SK-N-SH (cell line): Measurements from ENCODE around the gene PTN. TPM values are rescaled to one million over a fixed set of nuclear protein-coding genes. Genes with fewer than 3 reads are reported as not detected.

Experiments used
- CTCF ChIA-PET: fragments of 300-600, 350-600 bp; formaldehyde crosslinking; extraction: SDS; loops from one replicate; lab custom pipeline; 2021; lab: Yijun Ruan, JAX
- POLR2A ChIA-PET: fragments of 350-600 bp; sonication (Branson Sonifier 250); formaldehyde crosslinking; extraction: SDS; loops from one replicate; lab custom pipeline; 2020; ENCODE audit warnings: antibody characterized with exemption, inconsistent platforms; lab: Yijun Ruan, JAX
- DNase-seq: peaks from one replicate; pipeline ENCODE4 v3.0.0; 2012
- H2AFZ ChIP-seq: fragments of 200-600 bp; sonication (generic); 2 replicates; pipeline ENCODE4 v1.8.1; 2016; ENCODE audit warnings: antibody characterized with exemption, mild to moderate bottlenecking, low read depth
- H3F3A ChIP-seq: fragments of 200-600 bp; sonication (generic); replicated peaks from 2 replicates; pipeline ENCODE3; 2016; ENCODE audit warnings: antibody characterized with exemption, mild to moderate bottlenecking; ENCODE audit not compliant: insufficient read depth
- H3K27ac ChIP-seq, 2 experiments: fragments of 200-500 bp in 1 of 2; fragments of 200-600 bp in 1 of 2; sonication (Bioruptor generic) in 1 of 2; sonication (generic), shearing (Covaris generic) in 1 of 2; 2 replicates each; pipeline versions ENCODE4 v1.5.1 to v1.6.1; 2014 to 2016; ENCODE audit warnings: low read depth in 2 of 2, inconsistent platforms in 1 of 2, low read length in 1 of 2, mild to moderate bottlenecking in 1 of 2, mixed read lengths in 1 of 2
- H3K27me3 ChIP-seq: fragments of 200-600 bp; sonication (generic), shearing (Covaris generic); 2 replicates; pipeline ENCODE4 v1.6.1; 2016; ENCODE audit warnings: mixed run types; ENCODE audit not compliant: insufficient read depth
- H3K36me3 ChIP-seq, 2 experiments: fragments of 200-500 bp in 1 of 2; fragments of 200-600 bp in 1 of 2; sonication (Bioruptor generic) in 1 of 2; sonication (generic) in 1 of 2; replicated peaks in 1 of 2; 2 replicates each; pipeline versions ENCODE3 to v1.5.1; 2014 to 2016; ENCODE audit warnings: low read length in 1 of 2, mild to moderate bottlenecking in 1 of 2; ENCODE audit not compliant: insufficient read depth in 2 of 2, control insufficient read depth in 1 of 2
- H3K4me1 ChIP-seq, 2 experiments: fragments of 200-500 bp in 1 of 2; fragments of 200-600 bp in 1 of 2; sonication (Bioruptor generic) in 1 of 2; sonication (generic), shearing (Covaris generic) in 1 of 2; 2 replicates each; pipeline versions ENCODE4 v1.5.1 to v1.6.1; 2014 to 2016; ENCODE audit warnings: low read depth in 1 of 2, low read length in 1 of 2, mixed run types in 1 of 2; ENCODE audit not compliant: insufficient read depth in 2 of 2, control insufficient read depth in 1 of 2
- H3K4me2 ChIP-seq: fragments of 200-600 bp; sonication (generic), shearing (Covaris generic); 2 replicates; pipeline ENCODE4 v1.6.1; 2017; ENCODE audit warnings: mixed run types
- H3K4me3 ChIP-seq, 2 experiments: fragments of 200-500 bp in 1 of 2; fragments of 200-600 bp in 1 of 2; sonication (Bioruptor generic) in 1 of 2; sonication (generic), shearing (Covaris generic) in 1 of 2; 2 replicates each; pipeline versions ENCODE4 v1.5.1 to v1.8.1; 2014 to 2016; ENCODE audit warnings: low read depth in 2 of 2, inconsistent platforms in 1 of 2, low read length in 1 of 2, mild to moderate bottlenecking in 1 of 2, mixed read lengths in 1 of 2, moderate library complexity in 1 of 2
- H3K79me2 ChIP-seq: fragments of 200-600 bp; sonication (generic); 2 replicates; pipeline ENCODE4 v1.8.1; 2017; ENCODE audit warnings: mild to moderate bottlenecking; ENCODE audit not compliant: insufficient read depth
- H3K9ac ChIP-seq: fragments of 200-600 bp; sonication (generic); 2 replicates; pipeline ENCODE4 v1.6.1; 2017; ENCODE audit warnings: mixed run types
- H3K9me2 ChIP-seq: fragments of 200-600 bp; sonication (generic); 2 replicates; pipeline ENCODE4 v1.6.1; 2017; ENCODE audit warnings: mixed run types
- H3K9me3 ChIP-seq: fragments of 200-600 bp; sonication (generic); 2 replicates; pipeline ENCODE4 v1.6.1; 2017; ENCODE audit warnings: mixed run types, mild to moderate bottlenecking, moderate library complexity
- H4K20me1 ChIP-seq: fragments of 200-600 bp; sonication (generic); 2 replicates; pipeline ENCODE4 v1.6.1; 2017; ENCODE audit warnings: mild to moderate bottlenecking, mixed run types; ENCODE audit not compliant: insufficient read depth
- CTCF ChIP-seq: fragments of 200-600 bp; sonication (generic); IDR thresholded peaks from 2 replicates; pipeline ENCODE4 v1.6.1; 2017; ENCODE audit warnings: antibody characterized with exemption, mild to moderate bottlenecking, moderate library complexity
- ELF1 ChIP-seq: IDR thresholded peaks from 2 replicates; pipeline ENCODE4 v1.4.0; 2012
- FOXJ3 ChIP-seq: sonication (generic); formaldehyde crosslinking; IDR thresholded peaks from 2 replicates; pipeline ENCODE4 v1.5.1; 2020; ENCODE audit warnings: mild to moderate bottlenecking, missing genetic modification reagents
- FOXM1 ChIP-seq: IDR thresholded peaks from 2 replicates; pipeline ENCODE4 v1.4.0; 2012; ENCODE audit warnings: low read depth, mild to moderate bottlenecking
- GABPA ChIP-seq: IDR thresholded peaks from 2 replicates; pipeline ENCODE4 v1.4.0; 2012; ENCODE audit warnings: low read depth, mild to moderate bottlenecking
- MEF2A ChIP-seq: IDR thresholded peaks from 2 replicates; pipeline ENCODE4 v1.4.0; 2012; ENCODE audit warnings: low read depth, borderline replicate concordance
- MXI1 ChIP-seq: IDR thresholded peaks from 2 replicates; pipeline ENCODE4 v1.6.1; 2012; ENCODE audit warnings: mild to moderate bottlenecking, low read depth, low read length, improper control_type of control experiment
- NFIC ChIP-seq: IDR thresholded peaks from 2 replicates; pipeline ENCODE4 v1.4.0; 2012; ENCODE audit warnings: borderline replicate concordance
- NRF1 ChIP-seq: IDR thresholded peaks from 2 replicates; pipeline ENCODE4 v1.6.1; 2012; ENCODE audit warnings: low read depth, mild to moderate bottlenecking, low read length
- RFX5 ChIP-seq: IDR thresholded peaks from 2 replicates; pipeline ENCODE4 v1.6.1; 2012; ENCODE audit warnings: mild to moderate bottlenecking, improper control_type of control experiment, low read length
- RXRA ChIP-seq: IDR thresholded peaks from 2 replicates; pipeline ENCODE4 v1.4.0; 2012; ENCODE audit warnings: low read depth, mild to moderate bottlenecking, borderline replicate concordance
- SMC3 ChIP-seq: IDR thresholded peaks from 2 replicates; pipeline ENCODE4 v1.6.1; 2012; ENCODE audit warnings: low read depth, low read length, improper control_type of control experiment
- TAF1 ChIP-seq: IDR thresholded peaks from 2 replicates; pipeline ENCODE4 v1.6.1; 2012; ENCODE audit warnings: low read depth, mild to moderate bottlenecking, low read length, moderate library complexity, borderline replicate concordance
- TCF12 ChIP-seq: IDR thresholded peaks from 2 replicates; pipeline ENCODE4 v1.4.0; 2012
- TEAD4 ChIP-seq: IDR thresholded peaks from 2 replicates; pipeline ENCODE4 v1.4.0; 2012; ENCODE audit warnings: mild to moderate bottlenecking, borderline replicate concordance; ENCODE audit not compliant: insufficient read depth
- ZBTB33 ChIP-seq: IDR thresholded peaks from 2 replicates; pipeline ENCODE4 v1.4.0; 2012; ENCODE audit warnings: low read depth, borderline replicate concordance
- WGBS: methylation state at CpG from one replicate; pipeline ENCODE4 v1.1.6; 2017; ENCODE audit warnings: low lambda C conversion rate; 5-methylcytosine and 5-hydroxymethylcytosine counted together
- polyA plus RNA-seq, 3 experiments: library from polyadenylated mRNA; depleted of rRNA; stranded (reverse); fragments of >200 nt; gene quantifications; 2 replicates each; pipeline ENCODE4 v1.2.3, GENCODE V29; 2012
- TF ChIP-seq, protein P1 (sequence below): IDR thresholded peaks from 2 replicates; pipeline ENCODE4 v1.4.0; 2012; ENCODE audit warnings: low read depth
- TF ChIP-seq, protein P2 (sequence below): fragments of 150-350 bp; IDR thresholded peaks from 2 replicates; pipeline ENCODE4 v1.6.1; 2016; ENCODE audit warnings: mild to moderate bottlenecking, low read depth, low read length

PTN gene
- polyA plus RNA-seq, 1 of the 3 experiments (the other 2 are of a cell fraction): 23.7 TPM

DNA sequence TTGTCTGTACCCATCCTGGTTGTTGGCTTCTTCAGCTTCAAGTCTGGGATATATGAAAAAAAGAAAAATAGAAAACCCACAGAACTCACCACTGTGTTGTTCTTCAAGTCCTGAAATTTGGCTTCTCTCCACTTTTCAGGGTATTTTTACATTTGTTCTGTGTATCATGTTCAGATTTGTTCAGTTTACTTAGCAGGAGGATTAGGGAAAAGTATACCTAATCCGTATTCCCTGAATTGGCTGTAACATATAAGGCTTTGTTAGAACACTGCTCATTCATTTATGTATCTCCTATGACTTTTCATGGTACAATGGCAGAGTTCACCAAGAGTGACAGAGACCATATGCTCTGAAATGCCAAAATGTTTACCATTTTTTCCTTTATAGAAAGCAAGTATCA is 146.9 kb downstream of the PTN start:
- H2AFZ ChIP-seq: no peak overlapping the region

GRCh38 chr7:137195996-137196395 is 147.5 kb downstream of the PTN start:
- H3K9ac ChIP-seq: no peak overlapping the region
- CTCF ChIA-PET: no interaction called here
- H3K27me3 ChIP-seq: no peaks in the 10 kb centered on the region
- no peaks in the 10 kb centered on the region for H3K4me1 ChIP-seq
- no peak overlapping the region for H3K4me2 ChIP-seq
- no peaks in the 10 kb centered on the region for H3K9me2 ChIP-seq
- H3K4me3 ChIP-seq: no peak overlapping the region
- WGBS: 61% methylated on average over 2 of the region's 2 CpGs
- no peaks in the 10 kb centered on the region for H3K36me3 ChIP-seq
- no peak overlapping the region for H3K27ac ChIP-seq
- DNase-seq: no peak
- no peaks in the 10 kb centered on the region for H4K20me1 ChIP-seq
- no peaks in the 10 kb centered on the region for H3F3A ChIP-seq
- POLR2A ChIA-PET: no interaction called here
- no peaks in the 10 kb centered on the region for H3K79me2 ChIP-seq
- H3K9me3 ChIP-seq: no peaks in the 10 kb centered on the region
- no peak overlapping the region for H2AFZ ChIP-seq
- TF ChIP-seq ELF1: no peak
- no peak for TF ChIP-seq RXRA
- no peak for TF ChIP-seq RFX5
- TF ChIP-seq, protein P1, sequence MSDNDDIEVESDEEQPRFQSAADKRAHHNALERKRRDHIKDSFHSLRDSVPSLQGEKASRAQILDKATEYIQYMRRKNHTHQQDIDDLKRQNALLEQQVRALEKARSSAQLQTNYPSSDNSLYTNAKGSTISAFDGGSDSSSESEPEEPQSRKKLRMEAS: no peak
- TF ChIP-seq MXI1: no peak
- no peak for TF ChIP-seq NRF1
- TF ChIP-seq TAF1: no peak
- TF ChIP-seq TCF12: no peak
- no peak for TF ChIP-seq SMC3
- TF ChIP-seq FOXM1: no peak
- TF ChIP-seq, protein P2, sequence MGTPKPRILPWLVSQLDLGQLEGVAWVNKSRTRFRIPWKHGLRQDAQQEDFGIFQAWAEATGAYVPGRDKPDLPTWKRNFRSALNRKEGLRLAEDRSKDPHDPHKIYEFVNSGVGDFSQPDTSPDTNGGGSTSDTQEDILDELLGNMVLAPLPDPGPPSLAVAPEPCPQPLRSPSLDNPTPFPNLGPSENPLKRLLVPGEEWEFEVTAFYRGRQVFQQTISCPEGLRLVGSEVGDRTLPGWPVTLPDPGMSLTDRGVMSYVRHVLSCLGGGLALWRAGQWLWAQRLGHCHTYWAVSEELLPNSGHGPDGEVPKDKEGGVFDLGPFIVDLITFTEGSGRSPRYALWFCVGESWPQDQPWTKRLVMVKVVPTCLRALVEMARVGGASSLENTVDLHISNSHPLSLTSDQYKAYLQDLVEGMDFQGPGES: no peak
- TF ChIP-seq MEF2A: no peak
- TF ChIP-seq GABPA: no peak
- no peak for TF ChIP-seq NFIC
- TF ChIP-seq FOXJ3 (CRISPR knock-in tag): no peak
- no peak for TF ChIP-seq ZBTB33

More for the DNA sequence above, 146.9 kb downstream of the PTN start:
- no peak for DNase-seq
- ChIA-PET CTCF (no interaction called here), POLR2A (no interaction called here)
- Histone ChIP-seq H3K4me1 (no peaks in the 10 kb centered on the region), H4K20me1 (no peaks in the 10 kb centered on the region), H3K9ac (no peak overlapping the region), H3K4me2 (no peak overlapping the region), H3K4me3 (no peak overlapping the region), H3K27me3 (no peaks in the 10 kb centered on the region), H3K9me3 (no peaks in the 10 kb centered on the region), H3F3A (no peaks in the 10 kb centered on the region), H3K79me2 (no peaks in the 10 kb centered on the region), H3K9me2 (no peaks in the 10 kb centered on the region), H3K36me3 (no peaks in the 10 kb centered on the region), H3K27ac (no peak overlapping the region)
- 35% methylated on average over 1 of the region's 1 CpG for WGBS
- TF ChIP-seq NFIC: no peak
- TF ChIP-seq, protein P2: no peak
- no peak for TF ChIP-seq CTCF
- no peak for TF ChIP-seq TEAD4
- no peak for TF ChIP-seq NRF1
- TF ChIP-seq, protein P1: no peak
- no peak for TF ChIP-seq RFX5
